K562 (cell line): ENCODE data around the gene ZGLP1. TPM values are rescaled to one million over a fixed set of nuclear protein-coding genes. Genes with fewer than 3 reads are reported as not detected.

Experiments used
- DNMT1 ChIP-seq: fragments of 450-650 bp; IDR thresholded peaks from 2 replicates; pipeline ENCODE4 v1.6.1; 2016; ENCODE audit warnings: antibody characterized with exemption, mild to moderate bottlenecking
- EP400 ChIP-seq: fragments of 450-650 bp; IDR thresholded peaks from 2 replicates; pipeline ENCODE4 v1.6.1; 2017; ENCODE audit warnings: antibody characterized with exemption, mild to moderate bottlenecking, moderate library complexity
- FOXJ3 ChIP-seq: sonication (generic); formaldehyde crosslinking; IDR thresholded peaks from 2 replicates; pipeline ENCODE4 v1.4.0; 2020; ENCODE audit warnings: mild to moderate bottlenecking, missing genetic modification reagents
- FOXK1 ChIP-seq: sonication (generic); formaldehyde crosslinking; IDR thresholded peaks from 2 replicates; pipeline ENCODE4 v1.8.0; 2022; ENCODE audit warnings: missing genetic modification reagents, mild to moderate bottlenecking, borderline replicate concordance
- FUS ChIP-seq: fragments of 200-400 bp; formaldehyde crosslinking; optimal IDR thresholded peaks from 2 replicates; pipeline ENCODE3; 2017; ENCODE audit warnings: low read depth, low read length
- IFI16 ChIP-seq: fragments of 250-450 bp; sonication (Bioruptor Pico); IDR thresholded peaks from 2 replicates; pipeline ENCODE4 v2.1.2; 2022; ENCODE audit warnings: mild to moderate bottlenecking, inconsistent platforms
- JUND ChIP-seq, 2 experiments: IDR thresholded peaks; 2 replicates in 1 of 2; 3 replicates in 1 of 2; pipeline ENCODE4 v1.6.1; 2011; ENCODE audit warnings: borderline replicate concordance in 2 of 2, low read depth in 2 of 2, low read length in 2 of 2, improper control_type of control experiment in 1 of 2, missing biosample characterization in 1 of 2, missing genetic modification characterization in 1 of 2, missing genetic modification reagents in 1 of 2
- NELFE ChIP-seq: IDR thresholded peaks from 2 replicates; pipeline ENCODE4 v1.6.1; 2011; ENCODE audit warnings: mild to moderate bottlenecking; ENCODE audit not compliant: insufficient read depth, insufficient read length
- TCF7 ChIP-seq: sonication (generic); IDR thresholded peaks from 2 replicates; pipeline ENCODE4 v1.6.1; 2016; ENCODE audit warnings: antibody characterized with exemption, borderline replicate concordance
- XRCC3 ChIP-seq: fragments of 450-650 bp; IDR thresholded peaks from 2 replicates; pipeline ENCODE4 v1.6.1; 2017; ENCODE audit warnings: mild to moderate bottlenecking, moderate library complexity
- ZNF780A ChIP-seq: fragments of 250-450 bp; sonication (Bioruptor Pico); IDR thresholded peaks from 2 replicates; pipeline ENCODE4 v1.5.0; 2021; ENCODE audit warnings: mild to moderate bottlenecking
- polyA plus RNA-seq, 8 experiments: library from polyadenylated mRNA; depleted of rRNA in 4 of 8; stranded (reverse) in 5 of 8; unstranded in 3 of 8; fragments of >200 nt; fragmentation: Nextera tagmentation in 2 of 8; fragmentation: Illumina TruSeq in 1 of 8; extraction: Ambion mirVana in 2 of 8; extraction: Trizol in 1 of 8; gene quantifications; 2 replicates each; pipeline versions ENCODE4 v1.2.1 to v1.2.3, GENCODE V29; 2011 to 2014; ENCODE audit warnings: inconsistent platforms in 1 of 8, missing spikeins in 1 of 8
- total RNA-seq, 7 experiments: library from RNA; depleted of rRNA in 6 of 7; stranded (reverse); fragments of >200 nt in 6 of 7; fragmentation: Illumina TruSeq in 2 of 7; extraction: Trizol in 2 of 7; gene quantifications; 2 replicates each; pipeline versions ENCODE4 v1.2.1 to v1.2.3, GENCODE V29; 2011 to 2021; ENCODE audit warnings: low replicate concordance in 1 of 7
- TF ChIP-seq, protein P1 (sequence below): fragments of 450-650 bp; IDR thresholded peaks from one replicate; pipeline ENCODE4 v1.6.1; 2018; ENCODE audit warnings: mild to moderate bottlenecking, moderate library complexity; ENCODE audit not compliant: partially characterized antibody
- TF ChIP-seq, protein P2 (sequence below): fragments of 250-450 bp; sonication (Bioruptor Pico); IDR thresholded peaks from 2 replicates; pipeline ENCODE4 v1.5.0; 2021; ENCODE audit warnings: mild to moderate bottlenecking, moderate library complexity
- TF ChIP-seq, protein P3 (sequence below): fragments of 200-800 bp; sonication (Bioruptor generic); IDR thresholded peaks from 2 replicates; pipeline ENCODE4 v1.6.1; 2017; ENCODE audit warnings: missing genetic modification characterization, missing compliant biosample characterization
- TF ChIP-seq, protein P4 (sequence below): fragments of 450-650 bp; formaldehyde crosslinking; IDR thresholded peaks from 2 replicates; pipeline ENCODE4 v1.4.0; 2022; ENCODE audit warnings: missing genetic modification characterization
- TF ChIP-seq, protein P5 (sequence below): fragments of 450-650 bp; IDR thresholded peaks from 2 replicates; pipeline ENCODE4 v1.6.1; 2016; ENCODE audit warnings: low read depth, mild to moderate bottlenecking, moderate library complexity

ZGLP1 gene
- total and polyA plus RNA-seq, 9 of the 15 experiments (the other 6 are each of a cell fraction or from before 2014, with no cell fraction given), result 0.24 to 4.5 (median 2.2) TPM

DNA sequence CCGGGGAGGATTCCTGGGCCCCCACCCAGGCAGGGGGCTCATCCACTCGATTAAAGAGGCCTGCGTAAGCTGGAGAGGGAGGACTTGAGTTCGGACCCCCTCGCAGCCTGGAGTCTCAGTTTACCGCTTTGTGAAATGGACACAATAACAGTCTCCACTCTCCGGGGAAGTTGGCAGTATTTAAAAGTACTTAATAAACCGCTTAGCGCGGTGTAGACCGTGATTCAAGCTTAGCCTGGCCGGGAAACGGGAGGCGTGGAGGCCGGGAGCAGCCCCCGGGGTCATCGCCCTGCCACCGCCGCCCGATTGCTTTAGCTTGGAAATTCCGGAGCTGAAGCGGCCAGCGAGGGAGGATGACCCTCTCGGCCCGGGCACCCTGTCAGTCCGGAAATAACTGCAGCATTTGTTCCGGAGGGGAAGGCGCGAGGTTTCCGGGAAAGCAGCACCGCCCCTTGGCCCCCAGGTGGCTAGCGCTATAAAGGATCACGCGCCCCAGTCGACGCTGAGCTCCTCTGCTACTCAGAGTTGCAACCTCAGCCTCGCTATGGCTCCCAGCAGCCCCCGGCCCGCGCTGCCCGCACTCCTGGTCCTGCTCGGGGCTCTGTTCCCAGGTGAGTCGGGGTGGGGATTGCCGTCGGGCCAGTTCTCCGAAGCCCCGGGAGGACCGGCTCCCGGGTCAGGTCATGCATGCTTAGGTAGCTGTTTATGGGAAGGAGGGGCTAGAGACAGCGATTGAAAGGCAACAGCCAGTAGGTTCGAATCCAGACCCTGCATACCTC lies 38.8 kb downstream of the ZGLP1 start, which contains the start of gene ICAM1 (continued):
- TF ChIP-seq FUS (no peak), FOXK1 (no peak; the same call in 1 of the 2 replicates), TCF7 (no peak), IFI16 (no peak), DNMT1 (no peak), JUND (IDR thresholded peaks at IDR 0.05; ENCODE audit: borderline replicate concordance, low read depth, low read length) (peak; percentile 49), JUND (tag; IDR thresholded peaks at IDR 0.05; ENCODE audit: borderline replicate concordance, low read depth, low read length) (no peak; the same call in 2 of the 3 replicates), FOXJ3 (no peak), XRCC3 (no peak), ZNF780A (CRISPR knock-in tag) (no peak), EP400 (peak; percentile 88), NELFE (no peak)
- TF ChIP-seq, protein P1, sequence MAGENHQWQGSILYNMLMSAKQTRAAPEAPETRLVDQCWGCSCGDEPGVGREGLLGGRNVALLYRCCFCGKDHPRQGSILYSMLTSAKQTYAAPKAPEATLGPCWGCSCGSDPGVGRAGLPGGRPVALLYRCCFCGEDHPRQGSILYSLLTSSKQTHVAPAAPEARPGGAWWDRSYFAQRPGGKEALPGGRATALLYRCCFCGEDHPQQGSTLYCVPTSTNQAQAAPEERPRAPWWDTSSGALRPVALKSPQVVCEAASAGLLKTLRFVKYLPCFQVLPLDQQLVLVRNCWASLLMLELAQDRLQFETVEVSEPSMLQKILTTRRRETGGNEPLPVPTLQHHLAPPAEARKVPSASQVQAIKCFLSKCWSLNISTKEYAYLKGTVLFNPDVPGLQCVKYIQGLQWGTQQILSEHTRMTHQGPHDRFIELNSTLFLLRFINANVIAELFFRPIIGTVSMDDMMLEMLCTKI, result no peak
- TF ChIP-seq, protein P2, sequence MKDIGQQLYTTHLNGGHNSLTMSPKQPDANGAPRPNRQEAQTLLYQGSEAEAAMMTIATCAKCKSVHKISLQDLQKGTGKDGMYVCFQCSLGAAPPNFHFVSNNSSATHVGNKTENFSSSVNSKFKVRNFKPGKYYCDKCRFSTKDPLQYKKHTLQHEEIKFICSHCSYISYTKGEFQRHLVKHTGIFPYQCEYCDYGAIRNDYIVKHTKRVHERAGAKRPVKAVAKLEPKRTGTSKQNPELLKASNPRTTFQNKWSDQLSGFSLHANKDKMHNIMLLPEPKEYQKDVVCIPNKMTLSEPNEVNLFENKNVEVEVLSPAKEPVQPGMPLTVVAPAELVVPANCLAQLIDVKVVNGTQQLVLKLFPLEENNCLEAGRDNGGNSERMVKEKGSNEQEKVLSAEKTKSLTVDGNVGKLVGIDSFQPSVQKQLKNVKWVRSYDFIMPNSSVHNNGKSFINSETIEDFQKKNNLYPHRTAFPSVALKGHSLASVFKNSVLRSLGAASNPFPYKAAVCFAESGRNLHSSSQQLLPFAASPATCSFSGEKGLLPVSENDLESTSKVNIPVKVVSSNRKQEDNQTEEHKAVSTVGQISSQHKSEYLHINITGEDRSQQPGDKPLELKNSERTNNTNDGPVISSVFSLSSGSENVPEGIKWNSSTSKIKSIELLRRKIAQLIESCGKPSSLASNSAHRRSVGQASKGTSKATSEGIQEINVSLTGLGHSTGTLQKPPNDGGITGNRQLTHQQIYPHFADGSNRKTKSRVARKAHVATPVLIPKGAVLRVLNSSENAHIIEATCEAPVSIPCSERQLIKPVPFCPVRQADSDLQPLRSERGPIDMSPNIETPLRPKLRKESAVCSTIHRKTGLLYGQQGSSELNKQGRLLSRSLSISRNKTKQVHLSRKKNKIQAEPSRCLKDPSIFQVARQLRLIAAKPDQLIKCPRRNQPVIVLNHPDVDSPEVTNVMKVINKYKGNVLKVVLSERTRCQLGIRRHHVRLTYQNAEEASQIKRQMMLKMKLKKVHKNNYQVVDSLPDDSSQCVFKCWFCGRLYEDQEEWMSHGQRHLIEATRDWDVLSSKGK (CRISPR knock-in tag), result no peak
- TF ChIP-seq, protein P3, sequence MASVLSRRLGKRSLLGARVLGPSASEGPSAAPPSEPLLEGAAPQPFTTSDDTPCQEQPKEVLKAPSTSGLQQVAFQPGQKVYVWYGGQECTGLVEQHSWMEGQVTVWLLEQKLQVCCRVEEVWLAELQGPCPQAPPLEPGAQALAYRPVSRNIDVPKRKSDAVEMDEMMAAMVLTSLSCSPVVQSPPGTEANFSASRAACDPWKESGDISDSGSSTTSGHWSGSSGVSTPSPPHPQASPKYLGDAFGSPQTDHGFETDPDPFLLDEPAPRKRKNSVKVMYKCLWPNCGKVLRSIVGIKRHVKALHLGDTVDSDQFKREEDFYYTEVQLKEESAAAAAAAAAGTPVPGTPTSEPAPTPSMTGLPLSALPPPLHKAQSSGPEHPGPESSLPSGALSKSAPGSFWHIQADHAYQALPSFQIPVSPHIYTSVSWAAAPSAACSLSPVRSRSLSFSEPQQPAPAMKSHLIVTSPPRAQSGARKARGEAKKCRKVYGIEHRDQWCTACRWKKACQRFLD (CRISPR knock-in tag), result peak; percentile 67; the same call in 1 of the 2 replicates
- TF ChIP-seq, protein P4, sequence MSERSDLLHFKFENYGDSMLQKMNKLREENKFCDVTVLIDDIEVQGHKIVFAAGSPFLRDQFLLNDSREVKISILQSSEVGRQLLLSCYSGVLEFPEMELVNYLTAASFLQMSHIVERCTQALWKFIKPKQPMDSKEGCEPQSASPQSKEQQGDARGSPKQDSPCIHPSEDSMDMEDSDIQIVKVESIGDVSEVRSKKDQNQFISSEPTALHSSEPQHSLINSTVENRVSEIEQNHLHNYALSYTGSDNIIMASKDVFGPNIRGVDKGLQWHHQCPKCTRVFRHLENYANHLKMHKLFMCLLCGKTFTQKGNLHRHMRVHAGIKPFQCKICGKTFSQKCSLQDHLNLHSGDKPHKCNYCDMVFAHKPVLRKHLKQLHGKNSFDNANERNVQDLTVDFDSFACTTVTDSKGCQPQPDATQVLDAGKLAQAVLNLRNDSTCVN (CRISPR knock-in tag), result no peak
- TF ChIP-seq, protein P5, sequence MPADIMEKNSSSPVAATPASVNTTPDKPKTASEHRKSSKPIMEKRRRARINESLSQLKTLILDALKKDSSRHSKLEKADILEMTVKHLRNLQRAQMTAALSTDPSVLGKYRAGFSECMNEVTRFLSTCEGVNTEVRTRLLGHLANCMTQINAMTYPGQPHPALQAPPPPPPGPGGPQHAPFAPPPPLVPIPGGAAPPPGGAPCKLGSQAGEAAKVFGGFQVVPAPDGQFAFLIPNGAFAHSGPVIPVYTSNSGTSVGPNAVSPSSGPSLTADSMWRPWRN, result no peak
